ENCODE results near the gene TEK.

GRCh38 chr9:27212191-27212590, 103.2 kb downstream of the TEK start:
- no peak for TF ChIP-seq CEBPB (IDR thresholded peaks at IDR 0.05)
- no peak for TF ChIP-seq EP300 (IDR thresholded peaks at IDR 0.05; ENCODE audit: borderline replicate concordance)
- no peak for TF ChIP-seq RAD21 (IDR thresholded peaks at IDR 0.05; ENCODE audit: low read depth)
- TF ChIP-seq EGR1 (IDR thresholded peaks at IDR 0.05): no peak
- no peak for TF ChIP-seq TCF12 (IDR thresholded peaks at IDR 0.05; ENCODE audit: low read depth)
- TF ChIP-seq REST (IDR thresholded peaks at IDR 0.05; ENCODE audit: low read depth): no peak
- no peak for TF ChIP-seq USF1 (IDR thresholded peaks at IDR 0.05)

Data from Ishikawa (cell line).